Measurements from ENCODE around the gene TCTN2. TPM values are rescaled to one million over a fixed set of nuclear protein-coding genes. Genes with fewer than 3 reads are reported as not detected.

The TCTN2 gene
- total RNA-seq, 1 donor from 2014 or later: 9.2 TPM

DNA sequence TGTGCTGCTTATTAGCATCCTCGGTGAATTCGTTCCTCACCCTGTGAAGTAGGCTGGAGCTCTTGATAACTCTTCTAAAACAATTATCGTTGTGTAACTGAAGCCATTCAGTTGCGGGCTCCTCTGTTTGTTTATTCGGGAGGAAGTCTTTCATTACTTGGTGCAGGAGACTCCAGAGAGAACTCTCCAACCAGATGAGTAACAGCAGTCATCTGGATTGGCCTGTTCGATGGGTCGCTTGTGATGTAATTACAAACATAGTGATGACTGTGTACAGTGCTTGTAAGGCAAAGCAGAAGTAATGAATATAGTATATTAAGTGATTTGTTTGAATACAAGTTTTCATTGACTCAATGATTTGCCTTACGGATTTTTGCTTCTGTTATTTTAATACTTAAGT is 52.1 kb downstream of the TCTN2 start:
- Histone ChIP-seq H3K27me3 (ENCODE audit: insufficient read depth, low read length) (no peaks in the 10 kb centered on the region), H3K9ac (ENCODE audit: low read length) (no peak overlapping the region), H3K79me2 (ENCODE audit: insufficient read depth, low read length) (no peaks in the 10 kb centered on the region), H3K9me3 (ENCODE audit: insufficient read depth, low read depth, low read length) (no peaks in the 10 kb centered on the region), H2AFZ (ENCODE audit: low read depth, low read length) (no peak overlapping the region), H3K4me1 (ENCODE audit: insufficient read depth, low read length) (no peaks in the 10 kb centered on the region), H3K36me3 (ENCODE audit: insufficient read depth, low read length) (peaks cover 22% of the 10 kb centered on the region), H3K4me2 (ENCODE audit: low read length) (no peak overlapping the region), H4K20me1 (ENCODE audit: insufficient read depth, low read length) (peaks cover 4% of the 10 kb centered on the region), H3K27ac (ENCODE audit: low read depth, low read length) (no peak overlapping the region), H3K4me3 (ENCODE audit: insufficient read depth, low read depth, low read length) (no peak overlapping the region)
- Mint-ChIP-seq H3K4me1 (ENCODE audit: low read depth, unreplicated experiment) (no peaks in the 10 kb centered on the region), H3K4me3 (ENCODE audit: unreplicated experiment) (no peak overlapping the region), H3K36me3 (ENCODE audit: low read depth, unreplicated experiment) (peaks cover 7% of the 10 kb centered on the region), H3K27ac (ENCODE audit: unreplicated experiment) (no peak overlapping the region), H3K9me3 (ENCODE audit: unreplicated experiment) (no peaks in the 10 kb centered on the region), H3K27me3 (ENCODE audit: low read depth, unreplicated experiment) (no peaks in the 10 kb centered on the region)
- DNase-seq (ENCODE audit: low read depth) (no peak), FAIRE-seq (no peak)
- TF ChIP-seq EZH2 (IDR thresholded peaks at IDR 0.05; ENCODE audit: insufficient read depth, low read length): no peak
- TF ChIP-seq, protein P1, sequence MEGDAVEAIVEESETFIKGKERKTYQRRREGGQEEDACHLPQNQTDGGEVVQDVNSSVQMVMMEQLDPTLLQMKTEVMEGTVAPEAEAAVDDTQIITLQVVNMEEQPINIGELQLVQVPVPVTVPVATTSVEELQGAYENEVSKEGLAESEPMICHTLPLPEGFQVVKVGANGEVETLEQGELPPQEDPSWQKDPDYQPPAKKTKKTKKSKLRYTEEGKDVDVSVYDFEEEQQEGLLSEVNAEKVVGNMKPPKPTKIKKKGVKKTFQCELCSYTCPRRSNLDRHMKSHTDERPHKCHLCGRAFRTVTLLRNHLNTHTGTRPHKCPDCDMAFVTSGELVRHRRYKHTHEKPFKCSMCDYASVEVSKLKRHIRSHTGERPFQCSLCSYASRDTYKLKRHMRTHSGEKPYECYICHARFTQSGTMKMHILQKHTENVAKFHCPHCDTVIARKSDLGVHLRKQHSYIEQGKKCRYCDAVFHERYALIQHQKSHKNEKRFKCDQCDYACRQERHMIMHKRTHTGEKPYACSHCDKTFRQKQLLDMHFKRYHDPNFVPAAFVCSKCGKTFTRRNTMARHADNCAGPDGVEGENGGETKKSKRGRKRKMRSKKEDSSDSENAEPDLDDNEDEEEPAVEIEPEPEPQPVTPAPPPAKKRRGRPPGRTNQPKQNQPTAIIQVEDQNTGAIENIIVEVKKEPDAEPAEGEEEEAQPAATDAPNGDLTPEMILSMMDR (IDR thresholded peaks at IDR 0.05; ENCODE audit: insufficient read depth, low read depth, low read length): no peak

DNA sequence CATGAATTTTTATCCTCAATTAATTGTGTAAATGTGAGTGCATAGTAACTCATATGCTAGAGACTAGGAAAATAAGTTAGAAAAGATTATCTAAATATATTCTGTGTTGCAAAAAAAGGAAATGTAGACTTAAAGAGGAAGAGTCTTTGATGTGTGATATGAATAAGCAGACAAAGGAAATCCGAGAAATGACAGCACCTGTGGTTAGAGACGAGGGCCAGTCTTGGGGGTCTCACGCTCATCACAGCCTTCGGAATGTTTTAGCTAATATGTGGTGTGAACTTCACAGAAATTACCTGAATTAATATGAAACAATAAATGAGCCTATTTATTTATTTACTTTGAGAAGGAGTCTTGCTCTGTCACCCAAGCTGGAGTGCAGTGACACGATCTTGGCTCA is 52.9 kb downstream of the TCTN2 start:
- no peak for DNase-seq (ENCODE audit: low read depth)
- FAIRE-seq: no peak
- no peak for TF ChIP-seq EZH2 (IDR thresholded peaks at IDR 0.05; ENCODE audit: insufficient read depth, low read length)
- TF ChIP-seq, protein P1 (IDR thresholded peaks at IDR 0.05; ENCODE audit: insufficient read depth, low read depth, low read length): no peak
- H3K4me2 ChIP-seq (ENCODE audit: low read length): no peak overlapping the region
- peaks cover 25% of the 10 kb centered on the region for H3K36me3 ChIP-seq (ENCODE audit: insufficient read depth, low read length)
- peaks cover 4% of the 10 kb centered on the region for H4K20me1 ChIP-seq (ENCODE audit: insufficient read depth, low read length)
- no peak overlapping the region for H2AFZ ChIP-seq (ENCODE audit: low read depth, low read length)
- no peaks in the 10 kb centered on the region for H3K4me1 ChIP-seq (ENCODE audit: insufficient read depth, low read length)
- no peak overlapping the region for H3K27ac ChIP-seq (ENCODE audit: low read depth, low read length)
- no peak overlapping the region for H3K27ac Mint-ChIP-seq (ENCODE audit: unreplicated experiment)
- no peaks in the 10 kb centered on the region for H3K79me2 ChIP-seq (ENCODE audit: insufficient read depth, low read length)
- no peaks in the 10 kb centered on the region for H3K27me3 Mint-ChIP-seq (ENCODE audit: low read depth, unreplicated experiment)
- no peak overlapping the region for H3K9ac ChIP-seq (ENCODE audit: low read length)
- H3K4me3 Mint-ChIP-seq (ENCODE audit: unreplicated experiment): no peak overlapping the region
- peaks cover 12% of the 10 kb centered on the region for H3K36me3 Mint-ChIP-seq (ENCODE audit: low read depth, unreplicated experiment)
- H3K4me1 Mint-ChIP-seq (ENCODE audit: low read depth, unreplicated experiment): no peaks in the 10 kb centered on the region
- no peaks in the 10 kb centered on the region for H3K27me3 ChIP-seq (ENCODE audit: insufficient read depth, low read length)
- no peaks in the 10 kb centered on the region for H3K9me3 Mint-ChIP-seq (ENCODE audit: unreplicated experiment)
- no peaks in the 10 kb centered on the region for H3K9me3 ChIP-seq (ENCODE audit: insufficient read depth, low read depth, low read length)
- no peak overlapping the region for H3K4me3 ChIP-seq (ENCODE audit: insufficient read depth, low read depth, low read length)

DNA sequence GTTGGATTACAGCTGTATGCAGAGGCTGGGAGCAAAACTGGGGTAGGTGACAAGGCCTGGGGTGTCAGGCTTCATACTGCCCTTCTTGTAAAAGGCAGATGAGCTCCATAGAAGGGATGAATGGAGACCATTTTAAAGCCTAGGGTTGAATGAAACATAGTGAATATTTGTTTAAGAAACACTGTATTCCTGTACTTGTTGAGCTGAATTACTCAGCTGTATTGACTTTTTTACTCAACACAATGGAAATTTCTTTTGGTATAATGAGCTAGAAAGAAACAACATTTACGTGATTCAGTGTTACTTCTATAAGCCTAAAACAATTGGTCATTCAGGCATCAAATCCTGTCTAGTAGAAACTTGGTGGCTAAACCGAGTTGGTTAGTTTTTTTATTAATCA is 55.3 kb downstream of the TCTN2 start:
- Histone ChIP-seq H3K36me3 (ENCODE audit: insufficient read depth, low read length) (peaks cover 22% of the 10 kb centered on the region), H3K4me3 (ENCODE audit: insufficient read depth, low read depth, low read length) (no peak overlapping the region), H3K9ac (ENCODE audit: low read length) (no peak overlapping the region), H2AFZ (ENCODE audit: low read depth, low read length) (no peak overlapping the region), H4K20me1 (ENCODE audit: insufficient read depth, low read length) (no peaks in the 10 kb centered on the region), H3K27me3 (ENCODE audit: insufficient read depth, low read length) (no peaks in the 10 kb centered on the region), H3K79me2 (ENCODE audit: insufficient read depth, low read length) (no peaks in the 10 kb centered on the region), H3K4me2 (ENCODE audit: low read length) (no peak overlapping the region), H3K9me3 (ENCODE audit: insufficient read depth, low read depth, low read length) (no peaks in the 10 kb centered on the region), H3K27ac (ENCODE audit: low read depth, low read length) (no peak overlapping the region), H3K4me1 (ENCODE audit: insufficient read depth, low read length) (no peaks in the 10 kb centered on the region)
- no peaks in the 10 kb centered on the region for H3K4me1 Mint-ChIP-seq (ENCODE audit: low read depth, unreplicated experiment)
- no peaks in the 10 kb centered on the region for H3K27me3 Mint-ChIP-seq (ENCODE audit: low read depth, unreplicated experiment)
- no peak overlapping the region for H3K4me3 Mint-ChIP-seq (ENCODE audit: unreplicated experiment)
- TF ChIP-seq, protein P1 (IDR thresholded peaks at IDR 0.05; ENCODE audit: insufficient read depth, low read depth, low read length): no peak
- no peak for TF ChIP-seq EZH2 (IDR thresholded peaks at IDR 0.05; ENCODE audit: insufficient read depth, low read length)
- FAIRE-seq: no peak
- H3K9me3 Mint-ChIP-seq (ENCODE audit: unreplicated experiment): no peaks in the 10 kb centered on the region
- peaks cover 14% of the 10 kb centered on the region for H3K36me3 Mint-ChIP-seq (ENCODE audit: low read depth, unreplicated experiment)
- no peak overlapping the region for H3K27ac Mint-ChIP-seq (ENCODE audit: unreplicated experiment)
- no peak for DNase-seq (ENCODE audit: low read depth)

Measured in astrocyte (in vitro differentiated cells and primary cell).